ENCODE data around the gene SLC41A1.

The SLC41A1 gene

DNA sequence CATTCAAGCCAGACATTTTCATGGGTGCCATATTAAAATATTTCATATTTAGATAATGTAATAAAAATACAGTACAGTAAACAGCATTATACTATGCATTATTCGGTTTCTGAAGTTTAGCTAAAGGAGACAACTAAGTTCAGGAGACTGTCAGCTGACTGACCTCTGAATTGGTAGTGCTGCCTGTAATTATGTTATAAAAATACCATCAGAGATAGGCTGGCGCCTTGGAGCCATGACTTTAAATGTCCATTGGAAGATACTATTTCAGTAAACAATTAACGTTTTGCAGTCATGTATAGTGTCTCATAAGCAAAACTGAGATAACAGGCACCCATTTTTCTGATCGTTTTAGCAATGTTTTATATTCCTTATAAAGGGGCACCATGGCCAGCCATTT lies 26.4 kb downstream of the SLC41A1 start:
- no peak for DNase-seq

DNA sequence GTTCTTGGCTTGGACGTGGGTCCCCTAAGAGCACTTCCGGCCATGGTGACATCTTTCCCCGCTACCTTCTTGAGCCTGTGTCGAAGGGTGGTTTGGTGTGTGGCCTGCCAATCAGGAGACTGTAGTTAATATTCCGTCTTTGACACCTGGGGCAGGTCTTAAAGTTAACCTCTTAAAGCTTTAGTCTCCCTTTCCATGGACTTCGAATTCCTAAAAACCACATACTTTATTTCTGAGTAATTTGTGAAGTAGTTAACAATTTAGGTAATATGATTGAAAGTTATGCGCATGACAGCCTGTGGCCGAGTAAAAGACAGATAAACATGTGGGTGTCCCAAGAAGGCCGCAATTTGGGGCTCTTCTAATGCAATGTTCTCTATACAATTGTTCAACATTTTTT lies 27.6 kb downstream of the SLC41A1 start:
- DNase-seq, result no peak

DNA sequence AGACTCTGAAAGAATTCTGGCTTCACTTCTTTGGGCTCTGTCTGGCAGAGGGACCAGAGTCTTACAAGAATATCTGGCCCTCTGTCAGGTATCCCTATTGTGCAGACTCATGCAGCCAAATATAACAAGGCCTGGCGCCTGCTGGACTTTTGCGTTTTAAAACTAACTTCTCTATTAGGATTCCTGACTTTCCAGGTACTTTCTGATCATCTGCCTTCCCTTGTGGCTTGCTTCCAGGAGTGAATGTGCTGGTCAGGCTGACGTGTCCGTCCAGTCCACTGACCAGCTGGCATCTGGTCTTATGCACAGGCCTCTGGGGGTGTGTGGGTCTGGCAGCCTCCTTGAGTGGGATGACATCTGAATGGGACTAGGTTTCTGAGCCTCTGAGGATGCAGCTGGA lies 29.1 kb downstream of the SLC41A1 start:
- no peak for DNase-seq

DNA sequence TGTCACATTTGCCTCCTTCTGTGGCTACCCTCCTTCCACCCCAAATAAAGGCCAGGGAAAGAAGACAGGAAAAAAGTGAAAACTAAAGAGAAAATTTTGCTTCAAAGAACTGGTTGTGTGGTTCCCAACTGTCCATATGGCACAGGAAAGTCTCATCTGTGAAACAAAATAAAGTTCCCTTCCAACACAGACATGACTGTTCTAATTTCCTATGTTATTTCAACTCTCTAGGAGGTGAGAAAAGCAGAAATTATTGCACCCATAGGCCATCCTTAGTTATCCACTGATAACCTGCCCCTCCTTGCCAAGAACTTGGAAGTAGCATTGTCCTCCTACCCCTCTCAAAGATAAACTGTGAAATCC lies 29.6 kb downstream of the SLC41A1 start:
- DNase-seq, result no peak

DNA sequence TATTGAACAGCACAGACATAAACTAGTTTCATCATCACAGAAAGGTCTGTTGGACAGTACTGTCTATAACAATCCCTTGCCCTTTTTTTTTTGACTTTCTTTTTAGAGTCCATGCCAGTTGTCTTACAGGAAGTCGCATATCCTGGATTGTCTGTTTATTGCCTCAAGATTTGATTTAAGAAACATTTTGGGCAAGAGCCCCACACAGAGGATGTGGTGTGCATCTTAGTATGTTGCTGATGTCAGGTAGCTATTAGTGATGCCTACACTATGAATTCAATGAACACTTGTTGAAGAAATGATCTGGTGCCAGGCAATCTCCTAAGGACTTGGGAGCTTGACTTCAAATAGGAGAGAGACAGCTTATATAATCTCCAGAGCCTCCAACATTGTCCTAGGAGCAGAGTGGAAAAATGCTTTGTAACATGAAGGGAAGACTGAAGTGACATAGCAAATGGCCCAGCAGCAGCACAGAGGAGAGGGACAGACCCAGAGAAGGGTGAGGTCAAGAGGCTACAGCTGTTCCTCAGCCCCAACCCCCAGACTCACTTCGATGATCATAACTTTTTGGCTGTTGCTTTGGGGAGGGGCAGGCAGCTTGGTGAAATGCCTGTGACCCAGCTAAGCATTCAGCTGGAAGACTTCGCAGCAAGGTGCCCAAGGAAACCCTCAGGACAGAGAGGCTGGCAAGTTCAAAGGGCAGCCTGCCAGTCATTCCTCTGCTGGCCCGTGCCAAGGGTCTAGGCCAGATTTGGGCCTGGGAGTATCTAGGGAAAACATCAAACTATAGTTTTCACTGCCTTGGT lies 30.2 kb downstream of the SLC41A1 start:
- DNase-seq, result no peak

DNA sequence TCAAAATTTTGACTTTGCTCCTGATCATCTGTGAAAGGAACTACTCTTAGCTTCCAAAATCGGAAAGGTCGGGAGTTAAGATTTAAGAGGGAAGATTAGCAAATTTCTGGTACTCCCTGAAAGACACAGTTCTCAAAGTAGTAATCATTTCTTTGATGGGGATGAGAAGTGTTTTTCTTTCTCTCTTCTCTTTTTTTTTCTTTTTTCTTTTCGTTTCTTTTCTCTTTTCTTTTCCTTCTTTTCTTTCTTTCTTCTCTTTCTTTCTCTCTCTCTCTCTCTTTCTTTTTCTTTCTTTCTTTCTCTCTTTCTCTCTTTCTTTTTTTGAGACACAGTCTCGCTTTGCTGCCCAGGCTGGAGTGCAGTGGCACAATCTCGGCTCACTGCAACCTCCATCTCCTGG lies 32.7 kb downstream of the SLC41A1 start:
- no peak for DNase-seq

DNA sequence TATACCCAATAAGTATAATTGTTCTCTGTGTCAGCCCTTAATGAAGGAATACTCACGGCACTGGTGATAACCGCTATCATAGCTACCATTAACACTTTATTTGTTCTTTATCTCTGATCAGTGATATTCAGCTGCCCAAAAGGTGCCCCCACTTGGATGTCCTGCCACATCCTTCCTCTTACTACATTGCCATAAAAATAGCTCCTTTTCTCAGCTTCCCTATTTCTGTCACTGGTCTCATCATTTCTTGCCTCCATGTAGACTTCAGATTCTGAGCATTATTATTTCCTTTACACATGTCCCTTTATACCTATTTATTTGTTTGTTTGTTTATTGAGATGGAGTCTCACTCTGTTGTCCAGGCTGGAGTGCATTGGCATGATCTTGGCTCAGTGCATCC lies 35.0 kb downstream of the SLC41A1 start:
- DNase-seq, result no peak

DNA sequence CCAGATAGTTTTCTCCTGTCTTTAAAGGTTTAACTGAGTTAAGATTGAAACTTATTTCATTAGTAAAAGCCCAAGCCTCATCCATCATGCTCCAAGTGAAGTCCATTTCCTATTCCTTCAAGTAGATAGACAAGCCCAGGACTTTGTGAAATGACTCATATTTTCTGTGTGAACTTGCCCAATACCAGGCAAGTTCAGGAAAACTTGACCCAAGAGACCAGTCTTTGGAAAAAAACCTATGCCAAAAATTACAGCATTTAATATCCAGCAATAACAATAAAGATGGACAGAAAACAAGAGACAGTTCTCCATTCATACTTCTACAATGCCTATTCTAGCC lies 37.3 kb downstream of the SLC41A1 start:
- no peak for DNase-seq

DNA sequence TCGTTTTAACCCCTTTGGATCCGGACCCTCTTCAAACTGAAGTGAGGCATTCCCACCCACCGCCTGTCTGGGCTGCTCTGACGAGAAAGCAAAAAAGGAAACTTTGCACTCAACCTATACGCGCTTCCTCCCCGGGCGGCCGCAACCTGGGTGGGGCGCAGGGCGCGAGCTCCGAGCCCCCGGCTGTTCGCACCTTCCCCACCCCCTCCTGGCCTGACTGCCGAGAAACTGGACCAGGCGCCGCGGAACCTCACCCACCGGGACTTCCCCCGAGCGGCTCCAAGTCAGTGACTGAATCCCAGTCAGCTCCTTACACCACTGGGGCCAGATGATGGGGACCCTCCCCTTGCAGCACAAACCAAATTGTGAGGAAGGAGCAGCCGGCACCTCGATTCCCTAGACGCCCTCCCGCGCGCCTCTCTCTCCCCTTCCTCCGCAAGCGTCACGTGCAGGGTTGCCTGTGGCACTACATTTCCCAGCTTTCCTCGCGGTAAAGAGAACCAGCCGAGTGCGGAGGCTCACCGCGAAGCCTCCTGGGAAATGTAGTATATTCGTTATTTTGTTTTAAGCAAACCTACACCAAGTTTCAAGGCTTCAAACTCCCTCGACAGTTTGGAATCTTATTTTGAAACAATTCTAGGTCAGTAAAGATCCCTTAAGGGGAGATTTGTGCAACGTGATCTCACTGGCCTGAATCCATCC lies 37.8 kb downstream of the SLC41A1 start, which contains the start of gene RAB29:
Gene RAB29, minus strand, starts transcription at position 468 of the 702 bp plus-strand sequence. CDS start 526 bp downstream, outside the sequence.
- peak; percentile 55 to 69 (median 62) for DNase-seq

DNA sequence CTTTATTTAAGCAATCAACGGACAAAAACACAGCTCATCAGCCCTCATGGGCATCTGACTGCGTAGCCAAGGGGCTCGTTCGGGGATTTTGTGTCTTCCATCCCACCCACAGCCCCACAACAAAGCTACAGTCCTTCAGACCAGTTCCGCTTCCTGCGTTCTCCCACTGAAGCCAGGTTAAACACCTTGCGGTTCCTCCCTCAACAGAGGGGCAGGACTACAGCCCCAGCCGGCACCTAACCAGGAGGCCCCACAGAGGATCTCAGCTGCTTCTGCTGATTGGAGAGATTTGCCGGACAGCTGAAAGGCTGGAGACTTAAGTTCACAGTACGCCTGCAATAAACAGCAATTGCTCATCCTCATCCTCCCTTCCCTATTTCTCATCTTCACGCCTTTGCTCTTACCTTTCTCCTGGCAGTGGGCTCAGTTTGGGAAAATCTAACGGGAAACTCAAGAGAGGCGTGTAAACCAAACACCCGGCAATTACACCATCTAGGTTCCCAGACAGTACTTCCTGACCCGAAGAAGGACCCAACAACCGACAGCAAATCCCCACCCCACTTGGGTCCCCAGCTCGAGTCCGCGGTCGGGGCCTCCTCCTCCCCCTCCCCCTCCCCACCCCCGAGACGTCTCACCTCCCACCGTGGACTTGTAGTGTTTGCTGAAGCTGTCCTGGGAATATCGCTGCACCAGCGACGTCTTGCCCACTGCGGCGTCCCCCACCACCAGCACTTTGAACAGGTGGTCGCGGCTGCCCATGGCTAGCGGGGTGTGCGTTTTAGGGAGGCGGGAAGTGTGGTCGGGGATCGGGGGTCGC lies 38.6 kb downstream of the SLC41A1 start:
- DNase-seq, result no peak

DNA sequence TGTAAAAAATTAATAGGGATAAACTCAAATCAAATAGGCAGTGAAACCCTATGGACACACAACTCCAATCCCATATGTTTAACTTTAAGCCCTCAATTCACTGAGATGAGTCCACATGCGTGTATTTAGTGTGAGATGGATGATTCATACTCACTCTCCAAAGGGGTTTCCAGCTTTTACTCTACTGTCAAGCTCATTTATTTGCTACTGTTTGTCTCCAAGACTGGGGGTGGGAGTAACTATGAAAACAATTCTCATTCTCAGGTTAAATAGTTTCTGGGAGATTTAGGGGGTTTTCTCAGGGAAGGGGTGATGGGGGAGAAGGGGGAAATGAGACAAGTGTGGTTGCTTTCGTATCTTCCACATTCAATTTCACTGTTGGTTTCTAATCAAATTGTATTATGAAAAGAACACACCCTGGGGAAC lies 40.4 kb downstream of the SLC41A1 start:
- DNase-seq, result no peak

DNA sequence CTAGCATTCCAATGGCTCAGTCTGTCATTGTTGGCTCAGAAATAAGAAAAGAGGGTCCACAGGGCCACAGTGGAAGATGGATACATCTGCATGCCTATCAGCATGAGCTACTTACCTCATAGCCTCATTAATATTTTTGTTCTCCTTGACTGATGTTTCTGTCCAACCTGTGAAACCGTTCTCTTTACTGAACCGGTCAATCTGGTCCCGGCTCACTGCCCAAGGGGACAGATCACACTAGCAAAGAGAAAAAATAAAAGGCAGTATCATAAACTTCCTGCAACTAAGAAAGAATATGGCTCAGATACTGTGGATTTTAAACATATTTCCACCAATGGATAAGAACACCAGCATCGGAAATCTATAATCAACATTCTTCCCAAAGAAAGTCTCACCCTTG lies 42.4 kb downstream of the SLC41A1 start:
- no peak for DNase-seq

DNA sequence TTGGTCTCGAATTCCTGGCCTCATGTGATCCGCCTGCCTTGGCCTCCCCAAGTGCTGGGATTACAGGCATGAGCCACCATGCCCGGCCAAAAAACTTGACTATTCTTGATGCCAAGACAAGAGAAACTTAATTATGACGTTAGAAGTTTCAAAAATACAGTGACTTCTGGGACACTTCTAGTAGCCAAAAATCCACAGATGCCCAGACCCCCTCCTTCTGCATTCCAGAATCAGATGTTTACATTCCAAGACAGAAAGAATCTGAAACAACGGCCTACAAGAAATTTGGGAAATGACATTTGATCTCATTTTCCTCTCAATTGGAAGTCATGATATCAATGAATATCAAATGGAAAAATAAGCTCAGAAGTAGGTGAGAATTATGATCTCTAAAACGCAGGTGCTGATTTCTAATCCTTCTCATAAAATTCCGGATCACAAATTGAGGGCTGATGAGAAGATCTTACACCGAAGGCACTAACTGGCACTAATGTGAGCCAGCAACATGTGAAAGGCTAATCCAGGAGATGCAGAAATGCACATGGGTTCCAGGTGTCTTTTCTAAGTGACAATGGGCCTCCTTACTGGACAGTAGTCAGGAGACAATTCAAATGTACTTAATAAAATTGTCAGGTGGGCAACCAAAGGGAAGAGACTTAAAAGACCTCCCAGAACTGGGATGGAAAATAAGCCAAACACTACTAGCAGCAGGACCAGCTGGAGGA lies 43.2 kb downstream of the SLC41A1 start:
- no peak for DNase-seq

DNA sequence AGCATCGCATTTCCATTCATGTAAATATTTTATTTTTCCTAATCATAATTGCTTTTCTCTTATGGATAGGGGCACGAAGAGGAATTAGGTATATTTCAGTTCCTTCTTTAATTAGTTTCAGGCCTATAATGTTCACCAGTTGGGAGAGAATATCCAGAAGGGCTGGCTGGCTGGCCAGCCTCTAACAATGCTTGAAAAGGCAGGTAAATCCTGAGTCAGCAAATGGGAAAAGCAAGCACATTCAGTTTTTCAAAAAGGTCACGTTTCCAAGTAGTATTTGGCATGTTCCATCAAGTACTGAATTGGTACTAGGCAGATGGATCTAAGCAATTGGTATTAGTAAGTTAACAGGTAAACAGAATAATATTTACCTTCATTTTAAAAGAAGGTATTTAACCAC lies 45.8 kb downstream of the SLC41A1 start:
- DNase-seq, result no peak

DNA sequence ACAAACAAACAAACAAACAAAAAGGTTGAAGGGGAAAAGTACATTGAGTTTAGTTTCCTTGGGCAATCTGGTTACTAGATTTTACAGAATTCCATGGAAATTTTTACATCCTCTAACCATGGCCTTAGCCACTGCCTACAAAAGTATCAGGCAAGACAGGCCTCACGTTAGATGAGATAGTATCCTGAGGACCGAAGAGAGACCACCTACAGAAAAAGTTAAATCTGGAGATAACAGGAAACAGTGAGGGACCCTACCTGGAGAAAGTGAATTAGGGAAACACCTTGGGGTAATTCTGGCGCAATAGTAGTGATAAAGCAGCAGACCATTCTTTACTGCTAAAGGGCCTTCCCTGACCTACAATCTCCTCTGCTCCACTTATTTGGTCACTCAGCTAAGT lies 46.4 kb downstream of the SLC41A1 start:
- DNase-seq, result no peak

DNA sequence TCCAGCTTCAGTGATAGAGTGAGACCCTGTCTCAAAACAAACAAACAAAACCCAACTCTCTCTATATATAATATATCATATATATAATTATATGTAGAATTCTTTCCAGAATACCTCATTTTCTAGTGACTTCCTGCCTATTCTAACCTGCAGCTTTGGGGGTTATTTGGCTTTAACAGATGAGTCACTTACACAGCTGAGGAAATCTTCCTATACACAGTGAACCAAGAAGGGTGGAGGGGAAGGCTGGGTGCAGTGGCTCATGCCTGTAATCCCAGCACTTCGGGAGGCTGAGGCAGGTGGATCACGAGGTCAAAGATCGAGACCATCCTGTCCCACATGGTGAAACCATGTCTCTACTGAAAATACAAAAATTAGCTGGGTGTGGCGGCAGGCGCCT lies 47.0 kb downstream of the SLC41A1 start:
- DNase-seq, result no peak

DNA sequence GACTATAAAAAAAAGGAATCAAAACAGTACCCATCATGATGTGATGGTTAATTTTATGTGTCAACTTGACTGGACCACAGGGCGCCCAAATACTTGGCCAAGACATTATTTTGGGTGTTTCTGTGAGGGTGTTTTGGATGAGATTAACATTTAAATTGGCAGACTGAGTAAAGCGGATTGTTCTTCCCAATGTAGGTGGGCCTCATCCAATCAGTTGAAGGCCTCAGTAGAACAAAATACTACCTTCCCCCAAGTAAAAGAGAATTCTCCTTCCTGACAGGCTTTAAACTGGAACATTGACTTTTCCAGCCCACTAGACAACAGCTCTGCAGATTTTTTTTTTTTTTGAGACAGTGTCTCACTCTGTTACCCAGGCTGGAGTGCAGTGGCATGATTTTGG lies 48.4 kb downstream of the SLC41A1 start:
- DNase-seq, result no peak

DNA sequence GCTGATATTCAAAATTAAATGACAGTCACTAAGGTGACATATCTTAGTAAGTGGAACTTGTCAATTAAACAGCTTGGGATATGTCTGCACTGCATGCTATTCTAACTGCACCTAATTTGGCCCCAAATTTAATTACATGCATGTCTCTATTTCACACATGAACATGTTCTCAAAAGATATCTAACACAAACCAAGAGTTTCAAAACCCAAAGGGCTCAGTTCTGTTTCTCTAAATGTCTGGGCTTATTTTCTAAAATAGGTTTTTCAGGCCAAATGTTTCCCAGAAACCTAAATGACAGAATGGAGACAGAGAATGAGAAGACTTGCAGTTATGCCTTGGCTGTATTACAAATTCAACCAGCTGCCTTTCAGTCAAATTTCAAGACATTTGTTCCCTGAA lies 49.0 kb downstream of the SLC41A1 start:
- no peak for DNase-seq

DNA sequence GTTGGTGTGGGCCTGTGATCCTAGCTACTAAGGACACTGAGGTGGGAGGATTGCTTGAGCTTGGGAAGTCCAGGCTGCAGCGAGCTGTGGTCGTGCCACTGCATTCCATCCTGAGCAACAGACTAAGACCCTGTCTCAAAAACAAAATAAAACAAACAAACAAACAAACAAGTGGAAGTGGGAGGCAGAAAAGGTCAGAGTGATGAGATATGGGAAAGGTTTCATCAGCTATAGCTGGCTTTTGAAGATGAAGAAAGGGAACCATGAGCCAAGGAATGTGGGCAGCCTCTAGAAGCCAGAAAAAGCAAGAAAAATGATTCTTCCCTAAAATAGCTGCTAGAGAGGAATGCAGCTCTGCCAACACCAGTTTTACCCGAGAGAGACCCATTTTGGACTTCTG lies 52.4 kb downstream of the SLC41A1 start:
- no peak for DNase-seq

DNA sequence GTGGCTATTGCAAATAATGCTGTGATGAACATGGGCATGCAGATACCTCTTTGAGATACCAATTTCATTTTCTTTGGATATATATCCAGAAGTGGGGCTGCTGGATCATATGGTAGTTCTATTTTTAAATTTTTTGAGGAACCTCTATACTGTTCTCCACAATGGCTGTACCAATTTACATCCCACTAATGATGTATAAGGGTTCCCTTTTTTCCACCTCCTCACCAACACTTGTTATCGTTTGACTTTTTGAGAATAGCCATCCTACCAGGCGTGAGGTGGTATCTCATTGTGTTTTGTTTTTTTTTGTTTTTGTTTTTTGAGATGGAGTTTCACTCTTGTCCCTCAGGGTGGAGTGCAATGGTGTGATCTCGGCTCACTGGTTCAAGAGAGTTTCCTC lies 56.4 kb downstream of the SLC41A1 start:
- no peak for DNase-seq

DNA sequence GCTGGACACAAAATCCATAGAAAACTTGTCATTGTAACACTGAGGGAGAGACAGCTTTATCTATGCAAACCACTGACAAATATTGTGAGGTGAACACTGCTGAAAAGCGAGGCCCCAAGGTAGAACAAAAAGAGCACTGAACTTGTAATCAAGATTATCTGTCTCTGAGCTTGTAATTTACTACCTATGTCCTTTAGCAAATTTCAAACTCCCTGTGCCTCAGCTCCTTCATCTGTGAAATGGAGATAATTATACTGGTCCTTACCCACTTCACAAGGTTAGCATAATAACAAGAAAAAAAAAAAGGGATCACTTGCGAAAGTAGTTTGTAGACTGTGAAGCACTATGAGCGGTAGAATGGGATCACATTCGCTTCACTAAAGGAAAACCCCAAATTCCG lies 58.1 kb downstream of the SLC41A1 start:
- DNase-seq, result no peak

DNA sequence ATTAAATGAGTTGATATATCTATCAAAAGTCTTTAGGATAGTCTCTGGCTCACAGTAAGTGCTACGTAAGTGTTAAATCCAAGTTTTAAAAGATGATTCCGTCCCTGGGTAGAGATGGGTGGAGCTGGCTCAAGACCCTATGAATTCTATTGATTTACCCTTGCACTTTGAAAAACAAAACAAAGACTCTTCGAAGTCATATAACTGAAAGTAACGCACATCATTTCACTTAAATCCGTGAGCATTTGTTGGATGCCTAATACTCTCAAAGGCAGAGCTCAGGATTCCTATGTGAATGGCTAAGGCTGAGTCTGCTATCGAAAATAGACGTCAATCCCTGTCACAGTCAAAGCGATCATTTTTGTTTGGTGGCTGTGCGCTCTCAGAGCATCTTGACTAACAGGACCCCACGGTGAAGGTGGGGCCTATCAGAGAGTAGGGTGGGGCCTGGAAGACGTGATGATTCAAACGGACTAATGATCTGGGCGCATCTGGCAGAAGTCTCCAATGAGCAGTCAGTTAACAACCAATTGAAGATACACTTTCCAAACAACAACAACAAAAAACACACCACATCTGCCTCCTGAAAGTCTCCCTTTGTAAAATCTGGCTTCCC lies 61.9 kb downstream of the SLC41A1 start:
- DNase-seq, result no peak

Data from activated CD4-positive, CD25-positive, alpha-beta regulatory T cell (primary cell).